ENCODE measurements around the gene SLC35B4.

DNA sequence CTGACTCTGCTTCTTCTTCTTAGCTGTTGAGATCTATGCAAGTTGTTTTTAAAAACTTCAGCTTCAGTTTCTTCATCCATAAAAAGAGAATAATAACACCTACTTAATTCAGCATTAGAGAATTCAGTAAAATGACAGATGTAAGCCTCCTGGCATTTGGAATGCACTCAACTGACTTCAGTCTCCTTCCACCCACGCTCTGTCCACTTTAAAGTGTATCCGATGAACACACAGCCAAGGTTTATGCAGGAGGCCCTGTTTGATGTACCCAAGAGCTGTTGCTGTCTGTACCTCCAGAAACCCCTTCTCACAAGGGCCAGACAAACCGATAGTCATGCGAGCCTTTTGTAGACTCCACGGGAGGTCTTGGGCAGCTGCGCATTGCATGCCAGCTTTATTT, 27.1 kb upstream of the SLC35B4 start:
- TF ChIP-seq, protein P1, sequence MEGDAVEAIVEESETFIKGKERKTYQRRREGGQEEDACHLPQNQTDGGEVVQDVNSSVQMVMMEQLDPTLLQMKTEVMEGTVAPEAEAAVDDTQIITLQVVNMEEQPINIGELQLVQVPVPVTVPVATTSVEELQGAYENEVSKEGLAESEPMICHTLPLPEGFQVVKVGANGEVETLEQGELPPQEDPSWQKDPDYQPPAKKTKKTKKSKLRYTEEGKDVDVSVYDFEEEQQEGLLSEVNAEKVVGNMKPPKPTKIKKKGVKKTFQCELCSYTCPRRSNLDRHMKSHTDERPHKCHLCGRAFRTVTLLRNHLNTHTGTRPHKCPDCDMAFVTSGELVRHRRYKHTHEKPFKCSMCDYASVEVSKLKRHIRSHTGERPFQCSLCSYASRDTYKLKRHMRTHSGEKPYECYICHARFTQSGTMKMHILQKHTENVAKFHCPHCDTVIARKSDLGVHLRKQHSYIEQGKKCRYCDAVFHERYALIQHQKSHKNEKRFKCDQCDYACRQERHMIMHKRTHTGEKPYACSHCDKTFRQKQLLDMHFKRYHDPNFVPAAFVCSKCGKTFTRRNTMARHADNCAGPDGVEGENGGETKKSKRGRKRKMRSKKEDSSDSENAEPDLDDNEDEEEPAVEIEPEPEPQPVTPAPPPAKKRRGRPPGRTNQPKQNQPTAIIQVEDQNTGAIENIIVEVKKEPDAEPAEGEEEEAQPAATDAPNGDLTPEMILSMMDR (IDR thresholded peaks at IDR 0.05 in 2 of 3, conservative IDR thresholded peaks at IDR 0.05 in 1 of 3; ENCODE audit: borderline replicate concordance in 1 of 3, insufficient read depth in 1 of 3, low read depth in 2 of 3, low read length in 2 of 3): no peak
- no peak for TF ChIP-seq YY1 (IDR thresholded peaks at IDR 0.05; ENCODE audit: extremely low read depth, insufficient replicate concordance, low read depth, low read length)
- no peak for TF ChIP-seq EGR1 (IDR thresholded peaks at IDR 0.05; ENCODE audit: low read depth)

Data from HCT116 (cell line).